Ovary (tissue), 3 donors: Measurements from ENCODE around the gene AIG1.

Experiments used
- EP300 ChIP-seq: sonication (generic); formaldehyde crosslinking; IDR thresholded peaks from one replicate; pipeline ENCODE4 v1.6.1; 2017; ENCODE audit warnings: antibody characterized with exemption
- POLR2A ChIP-seq: fragments of 450-650 bp; IDR thresholded peaks from one replicate; pipeline ENCODE4 v1.6.1; 2017; ENCODE audit warnings: antibody characterized with exemption, mild to moderate bottlenecking, moderate library complexity
- TF ChIP-seq, protein P1 (sequence below), 3 donors: fragments of 450-650 bp in 2 of 3; fragments of 200-600 bp in 1 of 3; IDR thresholded peaks; one replicate each; pipeline versions ENCODE4 v1.5.1 to v1.8.0; 2016 to 2022; ENCODE audit warnings: antibody characterized with exemption in 3 of 3, mild to moderate bottlenecking in 1 of 3
- donor health status: DM: no; HTN: no; CAD: no.

DNA sequence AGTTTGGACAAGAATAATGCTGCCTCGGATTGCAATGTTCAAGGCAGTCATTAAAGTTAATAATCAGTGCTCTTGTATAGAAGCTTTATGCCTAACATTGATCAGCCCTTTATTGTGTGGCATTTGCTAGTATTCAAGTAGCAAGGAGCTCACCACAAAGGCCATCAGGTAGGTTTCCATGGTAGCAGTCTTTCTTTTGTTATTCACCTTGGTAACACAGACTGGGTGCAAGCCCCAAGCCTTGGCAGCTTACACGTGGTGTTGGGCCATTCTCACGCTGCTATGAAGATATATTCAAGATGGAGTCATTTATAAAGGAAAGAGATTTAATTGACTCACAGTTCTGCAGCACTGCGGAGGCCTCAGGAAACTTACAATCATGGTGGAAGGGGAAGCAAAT, 240.5 kb downstream of the AIG1 start:
- TF ChIP-seq, protein P1, sequence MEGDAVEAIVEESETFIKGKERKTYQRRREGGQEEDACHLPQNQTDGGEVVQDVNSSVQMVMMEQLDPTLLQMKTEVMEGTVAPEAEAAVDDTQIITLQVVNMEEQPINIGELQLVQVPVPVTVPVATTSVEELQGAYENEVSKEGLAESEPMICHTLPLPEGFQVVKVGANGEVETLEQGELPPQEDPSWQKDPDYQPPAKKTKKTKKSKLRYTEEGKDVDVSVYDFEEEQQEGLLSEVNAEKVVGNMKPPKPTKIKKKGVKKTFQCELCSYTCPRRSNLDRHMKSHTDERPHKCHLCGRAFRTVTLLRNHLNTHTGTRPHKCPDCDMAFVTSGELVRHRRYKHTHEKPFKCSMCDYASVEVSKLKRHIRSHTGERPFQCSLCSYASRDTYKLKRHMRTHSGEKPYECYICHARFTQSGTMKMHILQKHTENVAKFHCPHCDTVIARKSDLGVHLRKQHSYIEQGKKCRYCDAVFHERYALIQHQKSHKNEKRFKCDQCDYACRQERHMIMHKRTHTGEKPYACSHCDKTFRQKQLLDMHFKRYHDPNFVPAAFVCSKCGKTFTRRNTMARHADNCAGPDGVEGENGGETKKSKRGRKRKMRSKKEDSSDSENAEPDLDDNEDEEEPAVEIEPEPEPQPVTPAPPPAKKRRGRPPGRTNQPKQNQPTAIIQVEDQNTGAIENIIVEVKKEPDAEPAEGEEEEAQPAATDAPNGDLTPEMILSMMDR (IDR thresholded peaks at IDR 0.05): no peak
- TF ChIP-seq POLR2A: no peak
- TF ChIP-seq EP300: no peak
